Measurements from ENCODE around the gene PLD1. TPM values are rescaled to one million over a fixed set of nuclear protein-coding genes. Genes with fewer than 3 reads are reported as not detected.

PLD1 gene
- total RNA-seq, 1 donor from 2014 or later, result 734 TPM

DNA sequence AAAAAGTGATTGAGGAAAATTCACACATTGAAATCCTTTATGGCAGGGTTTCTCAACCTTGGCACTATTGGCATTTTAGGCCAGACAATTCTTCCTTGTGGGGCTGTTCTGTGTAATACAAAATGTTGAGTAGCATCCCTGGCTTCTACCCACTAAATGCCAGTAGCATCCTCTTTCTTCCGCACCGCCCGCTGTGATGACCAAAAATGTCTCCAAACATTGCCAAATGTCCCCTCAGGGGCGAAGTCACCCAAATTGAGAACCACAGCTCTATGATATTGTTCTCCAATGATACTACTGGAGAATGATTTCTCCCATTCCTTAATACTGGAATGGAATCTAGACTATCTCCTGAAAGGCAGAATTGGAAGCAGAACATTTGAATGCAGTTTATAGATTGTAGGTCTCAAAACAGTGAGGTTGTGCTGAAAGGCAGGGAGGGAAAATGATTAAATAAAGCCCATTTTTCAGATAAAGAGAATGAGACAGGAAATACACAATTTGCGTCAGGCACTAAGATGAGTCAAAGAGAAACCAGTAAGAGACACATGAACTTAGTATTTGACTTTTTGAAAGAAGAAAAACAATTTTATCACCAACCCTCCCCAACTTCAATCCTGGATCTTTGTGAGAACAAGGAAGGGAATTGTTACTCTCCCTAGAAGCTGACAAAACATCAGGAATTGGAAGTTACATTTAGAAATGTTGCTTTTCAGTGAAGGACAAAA is 248.5 kb downstream of the PLD1 start:
- no peak for DNase-seq (ENCODE audit: low spot score)

DNA sequence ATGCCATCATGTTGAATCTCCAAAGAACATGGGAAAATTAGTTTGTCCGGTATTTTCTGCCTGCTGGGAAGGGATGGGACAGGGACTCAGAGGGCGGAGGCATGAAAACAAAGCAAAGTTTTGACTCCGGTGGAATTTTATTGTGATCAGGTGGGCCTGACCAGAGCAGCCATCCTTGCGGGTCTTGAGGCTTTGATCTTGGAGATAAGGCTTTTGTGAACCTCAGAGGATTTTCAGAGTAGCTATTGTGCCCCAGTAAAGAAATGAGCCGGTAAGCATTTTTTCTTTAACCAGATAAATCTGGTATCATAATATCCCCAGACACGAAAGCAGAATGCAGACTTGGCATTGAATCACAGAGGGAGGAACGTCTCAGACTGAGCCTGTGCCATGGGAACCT is 250.7 kb downstream of the PLD1 start:
- no peak for DNase-seq (ENCODE audit: low spot score)

DNA sequence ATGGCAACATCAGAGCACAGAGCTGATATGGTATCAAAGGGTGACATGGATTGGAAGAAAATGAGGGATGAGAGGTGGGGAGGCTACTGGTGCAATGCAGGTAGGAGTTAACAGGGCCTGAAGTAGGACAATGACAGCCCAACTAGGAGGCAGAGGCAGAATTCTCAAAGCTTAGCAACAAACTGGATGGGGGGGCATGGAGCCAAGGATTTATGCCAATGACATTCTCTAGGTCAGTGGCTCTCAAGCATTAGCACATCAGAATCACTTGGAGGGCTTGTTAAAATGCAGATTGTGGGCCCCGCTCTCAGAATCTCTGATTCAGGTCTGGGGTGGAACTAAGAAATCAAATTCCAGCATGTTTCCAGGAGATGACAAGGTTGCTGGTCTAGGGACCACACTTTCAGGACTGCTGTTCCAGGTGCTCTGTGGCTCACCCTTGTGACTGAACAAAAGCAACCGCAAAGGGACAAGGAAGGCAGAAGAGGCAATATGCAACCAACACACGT is 252.0 kb downstream of the PLD1 start:
- no peak for DNase-seq (ENCODE audit: low spot score)

DNA sequence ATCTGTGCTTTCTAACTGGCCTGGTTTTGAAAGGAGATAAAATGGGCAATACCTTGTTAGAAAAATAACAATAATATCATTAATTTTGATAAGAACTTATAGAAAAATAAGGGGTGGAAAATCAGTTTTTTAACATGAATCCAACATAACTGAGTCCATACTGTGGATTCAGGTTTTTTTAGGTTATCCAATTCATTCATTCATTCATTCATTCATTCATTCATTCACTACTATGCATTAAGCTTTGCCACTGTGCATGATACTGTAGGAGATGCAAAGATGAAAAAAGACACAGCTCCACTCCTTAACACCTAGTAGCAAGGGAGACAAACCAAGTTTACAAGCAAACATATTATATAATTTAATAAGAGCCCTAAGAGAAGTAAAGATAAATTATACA is 253.1 kb downstream of the PLD1 start:
- DNase-seq (ENCODE audit: low spot score), result no peak

DNA sequence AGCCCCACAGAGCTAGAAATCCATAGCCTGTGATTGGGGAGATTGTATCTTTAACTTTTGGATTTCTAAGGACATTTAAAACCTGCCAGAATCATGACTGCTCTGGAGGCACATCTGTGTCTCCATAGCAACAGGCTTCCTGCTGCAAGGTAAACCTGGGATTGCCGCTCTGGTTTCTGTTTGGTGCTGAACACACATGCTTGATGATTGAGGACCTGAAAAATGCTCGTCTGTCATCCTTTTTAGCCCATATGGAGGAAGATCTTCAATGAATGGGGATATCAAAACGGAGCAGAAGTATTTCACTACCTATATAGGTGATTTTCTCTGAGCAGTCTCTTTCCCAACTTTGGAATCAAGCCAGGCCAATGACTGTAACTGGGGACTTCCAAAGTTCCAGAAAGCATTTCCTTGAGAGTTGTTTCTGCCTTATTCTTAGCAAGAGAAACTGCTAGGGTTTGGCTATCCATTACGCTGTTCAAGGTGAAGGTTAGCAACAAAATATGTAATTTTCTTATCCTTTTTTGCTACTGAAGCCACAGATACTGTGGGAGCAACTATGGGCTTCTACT is 253.6 kb downstream of the PLD1 start:
- no peak for DNase-seq (ENCODE audit: low spot score)

DNA sequence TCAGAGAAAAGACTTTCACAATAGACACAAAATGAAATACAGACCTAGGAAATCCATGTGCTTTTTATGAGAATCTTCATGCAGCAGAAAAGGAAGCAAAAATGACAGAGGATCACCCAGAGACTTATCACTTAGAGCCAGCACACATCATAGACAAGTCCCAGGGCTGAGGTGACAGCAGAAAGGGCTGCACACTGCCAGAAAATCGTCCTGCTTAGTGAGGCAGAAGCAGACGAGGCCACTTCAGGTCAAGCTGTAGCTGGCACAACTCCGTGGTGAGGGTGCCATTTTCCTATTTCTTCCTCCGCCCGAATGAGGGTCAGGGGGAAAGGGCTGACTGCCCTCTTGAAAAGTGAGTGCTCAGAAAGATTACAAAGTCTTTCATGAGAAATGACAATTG is 254.1 kb downstream of the PLD1 start:
- no peak for DNase-seq (ENCODE audit: low spot score)

DNA sequence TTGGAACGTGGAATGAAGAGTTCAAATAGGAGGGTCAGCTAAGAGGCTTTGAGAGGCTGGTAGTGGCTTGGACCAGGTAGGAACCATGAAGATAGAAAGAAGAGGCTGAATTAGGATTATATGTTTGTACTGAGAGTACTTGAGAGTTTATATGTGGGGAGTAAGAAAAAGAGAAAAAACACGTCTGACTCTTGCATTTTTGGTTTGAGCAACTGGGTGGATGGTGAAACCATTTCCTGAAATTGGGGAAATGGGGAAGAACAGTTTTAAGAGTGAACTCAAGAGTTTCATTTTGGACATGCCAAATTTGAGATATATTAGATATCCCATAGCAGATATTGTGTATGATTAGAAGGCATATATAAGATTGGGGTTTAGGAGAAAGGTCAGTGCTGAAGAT is 257.2 kb downstream of the PLD1 start:
- DNase-seq (ENCODE audit: low spot score), result no peak

DNA sequence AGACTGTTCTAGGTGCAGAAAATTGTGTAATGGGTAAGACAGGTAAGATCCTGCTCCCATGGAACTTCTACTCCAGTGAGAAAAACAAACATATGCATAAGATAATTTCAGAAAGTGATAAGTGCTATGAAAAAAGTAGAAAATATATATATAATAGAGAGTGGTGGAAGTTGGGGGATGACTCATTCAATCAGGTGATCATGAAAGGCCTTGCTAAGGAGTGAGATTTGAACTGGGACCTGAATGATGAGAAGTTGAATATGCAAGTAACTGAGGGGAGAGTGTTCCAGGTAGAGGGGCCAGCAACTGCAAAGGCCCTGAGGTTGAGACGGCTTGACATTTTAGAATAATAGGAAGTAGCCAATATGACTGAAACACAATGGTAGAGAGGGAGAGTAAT is 257.8 kb downstream of the PLD1 start:
- DNase-seq (ENCODE audit: low spot score), result no peak

DNA sequence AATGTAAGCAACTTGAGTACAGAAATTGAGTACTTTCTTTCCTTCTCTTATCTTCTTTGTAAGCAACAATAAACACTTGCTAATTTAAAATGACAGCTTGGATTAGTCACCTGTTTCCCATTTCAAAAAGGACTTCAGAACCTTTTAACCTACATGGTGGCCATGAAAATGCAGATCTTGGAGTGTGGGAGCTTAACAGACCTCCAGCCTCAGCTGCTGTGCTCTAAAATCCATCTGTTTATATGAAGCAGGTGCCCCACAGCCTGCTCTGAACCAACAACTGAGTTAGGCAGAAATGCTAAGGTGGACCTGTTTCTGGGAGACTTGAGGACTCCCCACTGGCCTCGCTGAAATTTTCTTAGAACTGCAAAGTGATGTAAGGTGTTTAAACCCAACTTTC is 259.0 kb downstream of the PLD1 start:
- DNase-seq (ENCODE audit: low spot score), result no peak

Other genes starting within 250 kb of the PLD1 start
- not detected for gene TMEM212, start 32.9 kb upstream of the PLD1 start, total RNA-seq
- 103 TPM for gene FNDC3B, start 229.1 kb upstream of the PLD1 start, total RNA-seq